NCI-H2171 (cell line): ENCODE data around the gene NFIB.
A peak's percentile ranks its signal among the peaks of the same experiment; 100 is the strongest.

Experiments used
- DNase-seq: peaks from one replicate; lab custom pipeline; 2025; lab: John Stamatoyannopoulos, UW

Gene NFIB

DNA sequence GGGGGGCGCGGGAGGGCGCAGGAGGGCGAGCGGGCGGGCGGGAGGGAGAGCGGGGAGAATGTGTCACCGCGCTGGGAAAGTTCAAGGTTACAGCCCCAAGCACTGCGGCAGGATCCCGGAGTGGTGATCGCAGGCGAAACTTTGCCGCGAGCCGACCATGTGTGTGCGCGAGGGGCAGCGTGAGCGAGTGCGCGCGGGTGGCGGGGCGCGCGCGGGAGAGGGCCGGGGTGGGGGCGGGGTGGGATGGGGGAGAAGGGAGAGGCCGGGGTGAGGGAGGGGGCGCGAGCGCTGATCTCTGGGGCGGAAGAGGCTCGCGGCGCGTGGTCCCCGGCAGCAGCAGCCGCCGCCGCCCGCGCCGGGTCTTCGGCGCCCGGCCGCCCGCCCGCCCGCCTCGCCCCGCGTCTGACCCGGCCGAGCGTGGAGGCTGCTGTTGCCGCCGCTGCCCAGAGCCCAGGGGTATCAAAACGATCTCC lies at the start of gene NFIB:
Gene NFIB (minus strand): TSS at position 191 of the 473 bp plus-strand sequence. CDS start 630 bp downstream, outside the sequence.
- peak; percentile 42 for DNase-seq

DNA sequence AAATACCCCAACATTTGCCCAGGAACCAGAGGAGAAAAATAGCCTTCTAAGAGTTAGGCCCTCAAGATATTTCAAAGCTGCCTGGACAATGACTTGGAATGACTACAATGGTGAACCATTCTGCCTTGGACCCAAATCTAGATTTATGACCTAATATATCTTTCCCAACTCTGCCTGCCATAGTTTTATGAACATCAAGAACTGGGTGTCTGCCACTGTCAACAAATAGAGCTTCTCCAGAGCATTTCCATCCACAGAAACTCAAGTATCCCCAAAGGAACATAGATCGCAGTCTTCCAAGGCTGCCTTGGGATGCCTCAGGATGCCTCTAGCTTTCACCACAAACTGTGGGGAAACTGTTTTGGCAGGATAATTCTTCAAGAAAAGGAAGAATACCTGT lies 48.2 kb upstream of the NFIB start:
- DNase-seq = no peak

DNA sequence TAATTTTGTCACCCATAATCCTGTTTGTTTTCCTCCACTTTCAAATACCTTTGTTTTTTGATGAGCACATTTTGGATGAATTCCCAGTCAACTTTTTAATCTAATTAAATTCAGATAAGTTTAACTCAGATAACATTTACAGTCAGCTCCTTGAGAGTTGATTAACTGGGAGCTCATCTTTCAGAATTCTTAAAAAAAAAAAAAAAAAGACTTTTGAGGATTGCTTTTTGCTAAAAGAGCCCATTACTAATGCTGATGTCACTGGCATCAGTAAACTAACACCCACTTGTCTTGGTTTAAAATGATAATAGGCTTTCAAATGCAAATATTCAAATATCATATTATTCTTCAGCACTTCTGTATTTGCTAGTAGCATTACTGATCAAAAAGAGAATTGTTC lies 47.1 kb upstream of the NFIB start:
- DNase-seq = no peak

DNA sequence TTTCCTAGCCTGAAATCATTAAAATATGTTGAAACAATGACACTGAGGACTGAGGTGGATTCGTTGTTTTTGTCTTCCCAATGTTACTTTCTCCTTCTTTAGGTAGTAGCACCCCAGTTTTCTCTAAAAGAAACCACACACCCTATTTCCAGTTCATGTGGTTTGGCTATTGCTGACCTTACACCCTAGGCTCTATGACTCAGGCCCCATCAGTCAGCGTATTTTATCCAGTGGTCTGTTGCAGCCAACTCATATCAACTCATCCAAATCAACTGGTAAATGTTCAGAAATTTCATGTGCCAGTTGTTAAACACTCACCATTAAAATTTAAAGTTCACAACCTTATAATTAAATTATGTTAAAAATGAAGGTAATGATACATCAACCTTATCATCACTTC lies 44.6 kb upstream of the NFIB start:
- no peak for DNase-seq

DNA sequence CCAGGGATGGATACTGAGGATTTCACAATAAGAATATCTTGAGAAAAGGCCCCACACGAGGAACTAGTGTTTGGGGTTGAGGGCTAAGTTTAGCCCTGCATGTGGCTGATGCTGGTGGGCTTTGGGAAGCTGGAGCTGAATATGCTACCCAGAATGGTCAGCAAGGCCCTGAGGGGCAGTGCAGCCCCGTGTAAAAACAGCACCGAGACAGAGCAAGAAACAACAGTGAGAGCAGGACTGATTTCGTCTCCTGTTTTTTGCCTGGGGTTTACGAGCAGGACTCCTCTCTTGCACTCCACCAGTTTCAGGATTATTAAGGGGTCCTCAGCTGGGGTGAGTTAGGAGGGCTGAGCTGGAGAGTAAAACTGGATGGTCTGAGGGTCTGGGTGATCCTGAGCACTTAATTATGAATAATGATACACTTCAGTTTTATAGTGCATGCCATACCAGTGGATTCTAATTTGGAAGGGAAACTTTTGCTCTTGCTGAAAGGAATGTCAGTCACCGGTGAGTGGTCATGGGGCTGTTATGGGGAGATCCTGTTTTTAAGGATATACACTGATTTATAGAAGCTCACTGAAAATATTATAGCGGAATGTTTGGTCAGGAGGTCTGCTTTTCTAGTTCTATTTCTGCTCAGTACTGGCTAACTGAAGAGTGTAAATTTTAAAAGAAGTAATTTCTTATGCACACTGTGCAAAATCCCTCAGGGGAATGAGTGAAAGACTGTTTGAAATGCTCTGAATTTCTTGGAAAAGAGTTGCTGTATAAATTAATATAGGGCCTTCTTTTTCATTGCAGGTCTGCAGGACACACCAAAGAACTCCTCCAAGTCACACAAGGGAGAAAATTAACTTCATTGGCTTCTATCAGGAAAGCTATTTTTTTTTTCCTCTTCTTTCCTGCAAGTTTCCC lies 42.7 kb upstream of the NFIB start:
- no peak for DNase-seq

DNA sequence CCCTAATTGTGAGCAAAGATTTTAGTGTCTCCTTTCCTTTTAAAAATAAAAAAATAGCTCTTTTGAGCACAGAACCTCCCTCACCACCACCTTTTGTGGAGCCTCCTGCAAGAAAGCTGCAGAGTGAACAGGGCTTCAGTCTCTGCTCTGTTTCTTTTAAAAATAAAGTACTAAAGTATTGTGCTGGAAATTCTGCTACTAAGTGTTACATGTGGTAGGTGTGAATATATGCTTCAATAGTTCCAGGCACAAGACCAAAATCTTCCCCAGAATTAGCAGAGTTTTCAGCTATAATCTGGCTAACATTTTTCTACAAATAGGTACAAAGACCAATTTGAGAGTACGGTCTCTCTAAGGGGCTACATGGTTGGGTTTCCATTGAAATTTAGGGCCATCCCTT lies 40.3 kb upstream of the NFIB start:
- no peak for DNase-seq

DNA sequence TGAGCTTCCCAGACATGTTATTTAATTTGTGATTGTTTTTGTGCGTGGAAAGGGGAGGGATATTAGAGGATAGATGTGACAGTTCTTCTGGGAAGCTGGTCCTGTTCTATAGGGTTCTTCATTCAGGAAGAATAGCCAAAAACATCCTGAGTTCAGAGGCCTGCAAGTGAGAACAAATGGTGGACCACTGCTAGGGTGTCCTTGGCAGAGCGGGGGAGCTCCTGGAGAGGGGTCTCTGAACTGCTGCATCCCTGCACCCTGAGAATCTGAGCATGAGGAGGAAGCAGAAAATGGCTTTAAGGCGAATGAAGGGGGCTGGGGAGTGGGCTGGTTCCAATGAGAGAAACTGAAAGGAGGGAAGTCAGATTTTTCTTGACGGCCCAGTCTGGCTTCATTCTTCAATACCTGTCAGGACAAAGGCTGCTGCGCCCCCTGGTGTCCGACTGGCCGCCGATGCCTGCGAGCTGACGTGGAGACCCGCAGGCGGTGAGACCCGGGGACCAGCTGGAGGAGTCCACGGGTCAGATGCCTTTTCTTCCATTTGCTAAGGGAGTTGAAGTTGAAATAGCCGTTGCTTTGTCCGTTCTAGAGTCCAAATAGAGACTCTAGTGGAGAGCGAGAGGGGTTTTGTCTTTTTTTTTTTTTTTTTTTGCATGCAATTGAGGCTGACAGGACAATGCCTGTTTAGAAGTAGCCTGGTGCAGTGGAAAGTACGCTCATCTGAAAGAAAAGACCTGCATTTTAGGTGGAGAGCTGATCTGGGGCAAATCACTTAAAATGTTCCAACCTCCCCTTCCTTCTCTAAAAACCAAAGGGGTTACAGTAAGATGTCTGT lies 39.5 kb upstream of the NFIB start:
- DNase-seq = peak; percentile 47

DNA sequence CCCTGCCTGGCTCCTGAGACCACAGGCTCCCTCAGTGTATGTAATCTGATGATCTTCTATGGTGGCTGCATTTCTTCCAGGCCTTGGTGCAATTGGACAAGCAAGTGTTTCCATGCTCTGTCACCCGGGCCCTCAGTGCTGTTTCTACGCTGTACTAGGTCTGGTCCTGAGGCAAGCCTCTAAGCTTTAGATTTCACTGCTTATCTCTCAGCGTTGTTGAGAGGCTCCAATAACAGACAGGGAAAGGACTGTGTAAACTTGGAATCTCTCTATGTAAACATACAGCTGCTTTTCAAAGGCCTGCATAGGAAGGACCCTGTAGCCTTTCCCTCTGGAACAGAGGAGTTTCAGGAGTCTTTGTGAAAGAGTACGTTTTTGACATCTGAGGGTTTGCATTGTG lies 38.6 kb upstream of the NFIB start:
- no peak for DNase-seq

DNA sequence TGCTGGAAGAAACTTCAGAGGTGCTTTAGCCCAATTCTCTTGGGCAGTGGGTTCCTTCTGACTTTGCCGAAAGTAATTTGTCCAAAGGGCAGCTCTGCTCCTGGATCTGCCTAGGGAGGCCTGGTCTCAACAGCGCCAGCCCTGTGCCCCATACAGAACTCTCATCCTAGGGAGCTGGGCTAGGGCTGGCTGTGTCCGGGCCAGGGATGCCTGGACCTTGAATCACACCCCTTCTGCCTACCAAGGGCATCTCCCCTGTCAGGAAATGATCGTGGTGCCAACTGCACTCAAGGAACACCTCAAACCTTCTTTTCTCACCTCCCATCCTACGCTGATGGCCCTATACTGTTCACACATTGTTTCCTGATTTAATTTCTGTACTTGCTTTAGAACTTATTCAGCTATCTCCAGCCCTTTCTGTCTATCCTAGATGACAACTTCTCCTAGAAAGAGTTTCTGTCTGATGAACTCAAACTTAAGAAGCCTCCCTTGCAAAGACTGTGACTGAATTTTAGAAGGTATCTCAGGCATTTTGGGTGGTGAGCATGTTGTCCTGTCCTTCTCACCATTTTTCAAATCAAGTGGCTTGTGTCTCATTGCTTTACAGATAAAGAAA lies 37.4 kb upstream of the NFIB start:
- no peak for DNase-seq

DNA sequence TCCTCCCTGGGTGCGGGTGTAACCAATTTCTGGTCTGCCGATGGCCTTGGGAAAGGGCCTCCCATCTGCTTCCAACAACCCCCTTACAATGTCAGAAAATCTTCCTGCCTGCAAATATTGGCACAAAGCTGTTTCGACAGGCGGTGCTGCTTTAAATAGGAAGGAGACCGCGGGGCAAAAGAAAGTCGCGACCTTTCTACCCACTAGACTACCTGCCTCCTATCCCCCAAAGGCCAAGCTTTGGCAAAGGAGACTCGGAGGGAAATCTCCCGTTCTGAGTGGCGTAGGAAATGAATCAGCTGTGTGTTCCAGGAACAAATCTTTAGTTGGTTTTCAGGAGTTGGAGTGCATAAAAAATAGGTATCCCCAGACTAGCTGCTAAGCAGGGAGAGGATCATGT lies 36.8 kb upstream of the NFIB start:
- no peak for DNase-seq

DNA sequence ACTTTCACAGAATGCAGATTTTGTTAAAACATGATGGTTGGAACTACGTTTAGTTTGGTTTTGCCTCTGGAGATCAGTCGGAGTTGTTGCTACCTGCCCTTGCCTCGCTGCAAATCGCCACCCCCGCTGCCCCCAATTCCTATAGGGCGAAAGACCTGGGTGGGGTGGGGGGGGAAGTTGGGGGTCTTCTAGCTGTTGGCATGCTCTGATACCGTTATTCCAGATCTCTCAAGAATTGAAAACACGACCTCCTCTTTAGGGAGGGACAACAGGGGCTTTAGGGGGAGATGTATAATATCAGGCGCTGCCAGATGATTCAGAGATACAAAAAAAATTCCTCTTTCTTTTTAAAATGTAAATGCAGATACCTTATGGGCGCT lies 36.4 kb upstream of the NFIB start:
- no peak for DNase-seq

DNA sequence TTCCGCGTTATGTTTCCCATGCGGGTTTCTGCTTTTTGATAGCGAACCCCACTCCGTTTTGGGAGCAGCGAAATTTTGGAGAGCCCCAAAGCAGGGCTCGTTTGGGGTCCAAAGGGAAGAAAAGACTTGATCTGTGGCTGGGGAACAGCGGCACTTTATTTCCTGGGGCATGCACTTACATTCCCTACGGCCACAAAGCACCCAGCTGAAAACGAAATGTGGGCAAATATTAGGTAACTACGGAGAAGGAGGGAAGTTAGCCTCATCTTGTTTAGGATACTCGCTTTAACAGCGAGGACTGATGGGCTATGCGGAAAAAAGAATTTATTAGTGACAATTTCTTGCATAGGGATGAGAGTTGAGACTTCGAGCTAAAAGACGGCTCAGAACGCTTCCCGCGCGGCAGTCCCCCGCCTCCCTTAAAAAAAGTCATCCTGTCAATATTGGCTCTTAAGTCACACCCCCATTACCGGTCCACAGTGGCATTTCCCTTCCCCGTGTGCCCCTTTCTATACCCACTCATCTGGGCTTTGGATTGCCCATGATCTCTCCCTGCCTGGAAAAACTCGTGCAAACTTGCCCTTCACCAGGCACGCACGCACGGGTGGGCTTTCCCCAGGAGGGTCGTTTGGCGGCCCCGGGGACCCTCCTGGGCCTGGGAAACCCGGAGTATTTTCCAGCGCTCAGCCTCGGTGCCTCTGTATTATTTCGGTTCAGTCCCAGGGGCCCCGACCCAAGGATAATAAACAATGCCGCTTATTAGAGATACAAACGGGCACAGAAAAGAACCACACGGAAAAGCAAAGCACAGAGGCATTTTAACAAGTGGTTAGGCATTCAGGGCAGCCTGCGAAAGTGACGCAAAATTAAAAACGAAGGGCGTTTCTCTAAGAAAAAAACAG lies 35.8 kb upstream of the NFIB start:
- DNase-seq = no peak

DNA sequence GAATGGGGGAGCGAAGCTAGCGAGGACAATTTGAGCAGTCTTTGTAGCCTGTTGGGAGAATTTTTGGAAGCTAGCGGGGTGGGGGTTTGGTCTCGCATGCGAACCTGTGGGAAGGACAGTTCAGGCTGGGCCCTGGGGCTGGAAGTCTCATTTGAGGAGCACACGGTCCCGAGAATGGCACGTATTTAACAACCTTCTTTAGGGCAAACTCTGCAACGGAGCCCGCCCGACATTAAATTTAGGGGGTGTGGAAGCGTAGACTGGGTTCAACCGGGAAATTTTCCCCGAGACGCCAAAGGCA lies 35.2 kb upstream of the NFIB start:
- DNase-seq = no peak

DNA sequence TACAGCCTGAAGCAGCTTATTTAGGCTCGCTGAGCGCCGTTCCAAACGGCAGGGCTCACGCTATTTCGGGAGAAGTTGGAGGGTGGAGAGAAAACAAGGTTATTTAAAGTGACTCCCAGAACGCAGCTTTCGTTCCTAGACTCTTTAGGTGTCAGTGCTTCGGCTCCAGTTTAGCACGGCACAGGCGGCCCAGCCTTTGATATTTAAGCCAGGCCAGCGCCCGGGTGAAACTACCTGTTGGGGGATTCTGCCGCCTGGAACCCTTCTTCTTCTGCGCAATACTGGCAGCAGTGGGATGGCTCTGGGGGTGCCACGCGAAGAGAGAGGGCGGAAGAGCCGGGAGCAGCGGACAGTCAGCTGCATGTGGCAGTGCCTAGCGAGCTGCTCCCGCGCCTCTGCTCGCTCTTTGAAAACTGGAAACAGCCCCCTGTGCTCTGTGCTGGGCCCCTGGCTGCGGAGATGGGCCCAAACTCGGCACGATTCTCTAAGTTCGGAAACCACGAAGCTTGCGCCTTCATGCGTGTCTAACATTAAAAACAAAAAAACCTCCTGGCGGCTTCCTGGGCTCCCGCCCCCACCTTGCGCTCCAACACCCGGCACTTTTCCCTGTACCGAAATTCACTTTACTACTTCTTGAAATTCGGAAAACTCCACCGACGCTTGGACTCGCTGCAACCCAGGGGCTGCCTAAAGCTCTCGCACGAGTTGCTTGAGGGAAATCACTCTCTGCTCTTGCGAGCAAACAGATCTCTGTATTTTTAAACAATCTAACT lies 34.6 kb upstream of the NFIB start:
- no peak for DNase-seq

DNA sequence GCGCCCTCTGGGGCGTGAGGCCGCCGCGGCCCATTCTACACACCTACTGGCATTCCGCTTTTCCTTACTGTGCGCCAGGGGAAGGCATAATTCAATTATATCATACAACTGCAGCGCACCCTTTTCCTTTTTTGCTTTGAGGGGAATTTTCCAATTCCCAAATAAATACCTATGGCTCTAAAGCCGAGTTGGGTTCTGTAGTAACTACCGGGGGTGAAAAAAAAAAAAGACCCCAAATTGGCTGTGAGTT lies 34.1 kb upstream of the NFIB start:
- DNase-seq = no peak

DNA sequence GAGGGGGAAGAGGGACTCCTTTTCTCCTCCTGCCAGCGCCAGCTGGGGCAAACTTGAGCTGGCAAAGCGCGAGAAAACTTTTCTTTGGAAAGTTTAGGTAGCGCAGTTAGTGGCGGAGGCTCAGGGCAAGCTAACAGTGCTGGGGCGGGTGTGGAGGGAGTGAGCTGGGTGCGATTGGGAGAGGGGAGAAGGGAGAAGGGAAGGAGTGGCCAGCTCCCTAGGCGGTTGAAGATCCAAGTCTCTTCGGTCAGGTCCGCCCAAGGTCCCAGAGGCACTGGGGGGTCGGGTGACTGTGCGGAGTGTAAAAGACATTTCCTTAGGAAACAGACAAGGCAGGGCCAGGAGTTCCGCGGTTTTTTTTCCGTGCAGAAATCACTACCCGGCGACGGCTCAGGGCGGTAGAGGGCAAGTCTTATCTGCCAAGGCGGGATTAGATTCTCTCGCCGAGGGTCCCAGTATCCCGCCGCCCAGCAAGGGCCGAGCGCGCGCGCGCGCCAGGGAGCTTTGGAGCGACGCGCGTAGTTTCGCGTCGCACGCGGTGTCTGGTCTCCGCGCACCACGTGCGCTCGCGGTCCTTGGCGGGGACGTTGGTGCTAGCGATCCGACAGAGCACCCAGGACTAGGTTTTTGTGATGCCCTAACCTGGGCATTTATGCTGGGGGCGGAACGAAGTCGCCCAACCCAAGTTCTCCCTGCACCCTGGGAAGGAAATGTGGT lies 33.6 kb upstream of the NFIB start:
- no peak for DNase-seq

DNA sequence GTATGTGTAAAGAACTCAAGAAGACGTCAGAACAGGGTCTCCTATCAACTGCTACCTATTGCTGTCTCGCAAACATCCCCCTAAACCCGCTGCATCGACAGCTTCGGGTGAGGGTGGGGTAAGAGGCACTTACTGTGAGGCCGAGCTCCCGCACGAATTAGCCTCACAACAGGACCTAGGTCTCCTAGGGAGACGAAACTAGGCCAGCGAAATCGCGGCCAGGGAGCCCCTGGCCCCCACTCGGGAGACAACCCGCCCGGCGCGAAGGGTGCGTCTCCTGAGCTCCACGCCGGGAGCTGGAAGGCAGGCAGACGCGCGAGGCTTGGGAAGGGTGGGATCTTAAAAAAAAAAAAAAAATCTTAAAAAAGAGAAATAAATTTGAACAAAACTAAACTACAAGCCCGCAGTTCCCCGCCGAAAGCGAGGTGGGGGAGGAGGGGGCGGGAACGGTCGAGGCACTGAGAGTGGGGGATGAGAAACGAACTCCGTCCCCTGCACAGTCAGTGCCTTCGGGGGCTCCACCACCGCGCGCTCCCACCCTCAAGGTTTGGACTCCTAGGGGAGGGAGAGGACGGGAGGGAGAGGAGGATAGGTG lies 33.0 kb upstream of the NFIB start:
- no peak for DNase-seq

DNA sequence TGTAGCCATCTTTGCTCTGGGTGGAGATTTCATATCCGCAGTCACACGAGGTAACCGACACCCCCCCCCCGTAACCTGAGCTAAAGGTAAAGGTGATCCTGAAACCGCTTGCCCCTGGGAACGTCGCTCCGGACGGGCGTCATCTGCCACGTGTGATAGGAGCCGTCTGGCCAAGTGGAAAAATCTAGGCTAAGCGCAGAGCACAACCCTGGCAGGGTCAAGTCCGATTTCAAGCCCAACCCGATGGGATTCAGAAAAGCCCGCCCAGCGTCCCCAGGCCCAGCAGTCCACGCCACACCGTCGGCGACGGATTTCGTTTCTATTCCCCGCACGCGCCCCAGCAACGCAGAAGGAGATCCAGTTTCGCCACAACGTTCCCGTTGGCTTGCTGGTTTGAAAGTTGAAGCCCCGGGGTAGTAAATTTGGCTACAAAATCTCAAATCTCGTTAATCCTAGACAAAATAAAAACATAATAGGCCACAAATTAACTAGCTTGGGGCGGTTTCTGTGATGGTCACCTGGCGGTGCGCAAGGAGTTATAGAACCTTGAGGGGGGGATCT lies 32.4 kb upstream of the NFIB start:
- DNase-seq = no peak

DNA sequence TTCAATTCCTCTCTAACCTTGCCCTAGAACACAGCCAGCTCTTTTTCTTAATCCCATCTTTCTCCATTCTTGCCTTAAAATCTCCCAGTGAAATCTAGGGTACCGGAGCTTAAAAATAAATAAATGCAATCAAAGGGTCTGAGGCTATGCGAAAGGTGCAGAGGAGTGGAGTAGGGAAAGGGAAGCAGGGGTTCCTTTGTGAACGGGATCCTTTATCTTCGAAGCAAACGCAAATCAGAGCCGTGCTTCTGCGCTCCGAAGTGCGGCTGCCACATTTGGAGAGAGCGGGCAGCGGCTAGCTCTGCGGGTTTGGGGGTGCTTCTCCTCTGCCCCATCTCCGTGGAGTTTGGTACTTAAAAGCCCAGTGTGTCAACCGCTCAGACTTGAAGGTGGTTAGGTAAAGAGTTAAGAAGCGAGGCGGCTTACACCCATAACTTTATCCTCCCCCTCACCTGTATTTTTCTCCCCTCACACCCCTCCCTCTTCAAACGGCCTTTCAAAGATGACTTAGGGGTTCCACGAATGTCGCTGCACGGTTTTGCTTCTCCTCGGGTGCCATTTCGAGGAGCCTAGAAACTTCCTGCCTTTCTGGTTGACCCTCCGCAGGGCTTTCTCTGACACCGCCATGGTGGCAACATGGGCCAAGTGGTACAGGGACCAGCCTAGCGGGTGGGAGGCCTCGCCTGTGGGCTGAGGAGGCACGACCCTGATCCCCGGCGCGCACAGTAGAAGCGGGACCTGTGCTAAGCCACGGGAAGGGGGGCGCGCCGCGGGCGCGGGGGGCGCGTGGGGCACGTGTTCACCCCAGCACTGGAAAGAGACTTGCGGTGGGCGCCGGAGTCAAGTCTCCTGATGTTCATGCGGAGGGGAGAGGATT lies 31.7 kb upstream of the NFIB start:
- DNase-seq = no peak
